Psoas muscle (tissue), 8 donors: ENCODE measurements around the gene PITPNC1. TPM values are rescaled to one million over a fixed set of nuclear protein-coding genes. Genes with fewer than 3 reads are reported as not detected.

Experiments
- ATAC-seq, 4 donors: fragments of 200-7000 bp; cut with Tn5 transposase; one replicate each; pipeline ENCODE4 v1.9.1; 2020; ENCODE audit warnings: moderate library complexity in 3 of 4, mild to moderate bottlenecking in 2 of 4
- DNase-seq, 2 donors: peaks; one replicate each; pipeline ENCODE4 v3.0.0-alpha.2; 2020
- H3K27ac ChIP-seq: fragments of 200-600 bp; one replicate; pipeline ENCODE4 v1.8.0; 2022
- H3K27me3 ChIP-seq, 3 donors: fragments of 200-600 bp in 1 of 3; one replicate each; pipeline versions ENCODE4 v1.6.1 to v1.8.0; 2013 to 2022; ENCODE audit warnings: low read length in 2 of 3, mild to moderate bottlenecking in 2 of 3, moderate library complexity in 1 of 3; ENCODE audit not compliant: insufficient read depth in 3 of 3
- H3K36me3 ChIP-seq, 2 donors: fragments of 200-600 bp in 1 of 2; one replicate each; pipeline versions ENCODE4 v1.6.1 to v1.8.0; 2013 to 2022; ENCODE audit warnings: low read depth in 1 of 2, mild to moderate bottlenecking in 1 of 2, moderate library complexity in 1 of 2; ENCODE audit not compliant: insufficient read depth in 1 of 2
- H3K4me1 ChIP-seq: fragments of 200-600 bp; one replicate; pipeline ENCODE4 v1.8.0; 2022
- H3K4me3 ChIP-seq: fragments of 200-600 bp; one replicate; pipeline ENCODE4 v1.8.0; 2022; ENCODE audit warnings: mild to moderate bottlenecking
- H3K9me3 ChIP-seq: fragments of 200-600 bp; one replicate; pipeline ENCODE4 v1.8.0; 2022
- WGBS, 3 donors: extraction: QIAGEN DNeasy Blood & Tissue Kit; methylation state at CpG; one replicate each; pipeline versions ENCODE4 v1.1.6 to v1.1.7; 2013; 5-methylcytosine and 5-hydroxymethylcytosine counted together
- intact Hi-C, 2 donors: fragments of 100-400 bp; cut with DNase I; formaldehyde crosslinking; loops; one replicate each; pipeline versions ENCODE4 v1.11.0 to v1.14.2; 2022
- polyA plus RNA-seq, 3 donors: library from polyadenylated mRNA; stranded (reverse); fragments of 200-250 nt; gene quantifications; one replicate each; pipeline ENCODE4 v1.2.3, GENCODE V29; 2013
- total RNA-seq, 4 donors: library from RNA; stranded (reverse); fragmentation: NEBNext Ultra II Directional in 2 of 4; extraction: Animal tissue kit (Norgen Biotek cat#: 25700) in 2 of 4; gene quantifications; one replicate each; pipeline versions ENCODE4 v1.2.1 to v1.2.4, GENCODE V29; 2021 to 2023
- TF ChIP-seq, protein P1 (sequence below): fragments of 200-600 bp; IDR thresholded peaks from one replicate; pipeline ENCODE4 v1.8.0; 2022; ENCODE audit warnings: antibody characterized with exemption
- donor health status: healthy with polysubstance abuse.
- donor health status: DM: no; HTN: no; CAD: no; lungs with moderate emphysema.
- donor health status: Bipolar disorder and iron deficiency.
- donor health status: healthy.
- donor health status: DM: yes; HTN: yes; CAD: no.
- donor health status: DM: no; HTN: no; CAD: no.
- donor health status: DM: no; HTN: no; CAD: no.
- donor health status: DM: yes; HTN: yes; CAD: no.

Gene PITPNC1
- total and polyA plus RNA-seq, 7 donors = 4.4 to 54.7 (median 6.6) TPM

DNA sequence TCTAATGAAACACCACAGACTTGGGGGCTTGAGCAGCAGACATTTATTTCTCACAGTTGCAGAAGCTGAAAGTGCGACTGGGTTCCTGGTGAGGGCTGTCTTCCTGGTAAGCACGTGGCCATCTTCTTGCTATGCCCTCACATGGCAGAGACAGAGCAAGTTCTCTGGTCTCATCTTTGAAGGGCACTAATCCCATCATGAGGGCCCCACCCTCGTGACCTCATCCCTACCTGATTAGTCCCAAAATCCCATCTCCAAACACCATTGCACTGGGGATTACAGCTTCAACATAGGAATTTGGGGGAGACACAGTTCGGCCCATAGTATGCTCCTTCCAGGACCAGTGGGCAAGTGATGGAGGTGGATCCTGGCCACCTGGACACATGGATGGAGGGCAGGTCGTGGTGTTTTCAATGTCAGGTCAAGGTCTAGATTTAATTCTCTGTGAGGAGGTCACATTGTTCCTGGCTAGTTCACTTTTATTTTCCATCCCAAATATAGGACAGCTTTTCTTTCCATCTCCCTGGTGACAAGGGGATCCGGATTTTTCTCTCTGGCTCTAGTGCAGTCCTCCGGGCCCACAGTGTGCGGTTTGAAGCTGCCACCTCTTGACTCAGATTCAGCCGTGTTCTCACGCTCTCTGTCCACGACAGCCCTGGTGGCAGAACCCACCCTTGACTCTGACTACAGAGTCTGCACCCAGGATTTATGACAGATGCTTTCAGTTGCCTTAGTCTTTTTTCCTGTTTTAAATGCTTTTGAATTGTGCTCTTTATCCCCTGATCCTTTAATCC lies 180.2 kb downstream of the PITPNC1 start:
- TF ChIP-seq, protein P1, sequence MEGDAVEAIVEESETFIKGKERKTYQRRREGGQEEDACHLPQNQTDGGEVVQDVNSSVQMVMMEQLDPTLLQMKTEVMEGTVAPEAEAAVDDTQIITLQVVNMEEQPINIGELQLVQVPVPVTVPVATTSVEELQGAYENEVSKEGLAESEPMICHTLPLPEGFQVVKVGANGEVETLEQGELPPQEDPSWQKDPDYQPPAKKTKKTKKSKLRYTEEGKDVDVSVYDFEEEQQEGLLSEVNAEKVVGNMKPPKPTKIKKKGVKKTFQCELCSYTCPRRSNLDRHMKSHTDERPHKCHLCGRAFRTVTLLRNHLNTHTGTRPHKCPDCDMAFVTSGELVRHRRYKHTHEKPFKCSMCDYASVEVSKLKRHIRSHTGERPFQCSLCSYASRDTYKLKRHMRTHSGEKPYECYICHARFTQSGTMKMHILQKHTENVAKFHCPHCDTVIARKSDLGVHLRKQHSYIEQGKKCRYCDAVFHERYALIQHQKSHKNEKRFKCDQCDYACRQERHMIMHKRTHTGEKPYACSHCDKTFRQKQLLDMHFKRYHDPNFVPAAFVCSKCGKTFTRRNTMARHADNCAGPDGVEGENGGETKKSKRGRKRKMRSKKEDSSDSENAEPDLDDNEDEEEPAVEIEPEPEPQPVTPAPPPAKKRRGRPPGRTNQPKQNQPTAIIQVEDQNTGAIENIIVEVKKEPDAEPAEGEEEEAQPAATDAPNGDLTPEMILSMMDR = no peak
- no peak overlapping the region for H3K4me3 ChIP-seq
- no peak for DNase-seq
- H3K4me1 ChIP-seq = peaks cover 6% of the 10 kb centered on the region
- no peaks in the 10 kb centered on the region for H3K27me3 ChIP-seq
- no peak for ATAC-seq
- H3K9me3 ChIP-seq = no peaks in the 10 kb centered on the region
- WGBS, 3 donors = 69 to 78% (median 70%) methylated on average over 11 of the region's 11 CpGs
- H3K27ac ChIP-seq = no peak overlapping the region
- intact Hi-C loops = loop anchor here in 1 of 2 donors (5.0 kb wide), 1 partner anchor 60 kb away; no protein-coding TSS in a partner anchor
- H3K36me3 ChIP-seq = no peaks in the 10 kb centered on the region

DNA sequence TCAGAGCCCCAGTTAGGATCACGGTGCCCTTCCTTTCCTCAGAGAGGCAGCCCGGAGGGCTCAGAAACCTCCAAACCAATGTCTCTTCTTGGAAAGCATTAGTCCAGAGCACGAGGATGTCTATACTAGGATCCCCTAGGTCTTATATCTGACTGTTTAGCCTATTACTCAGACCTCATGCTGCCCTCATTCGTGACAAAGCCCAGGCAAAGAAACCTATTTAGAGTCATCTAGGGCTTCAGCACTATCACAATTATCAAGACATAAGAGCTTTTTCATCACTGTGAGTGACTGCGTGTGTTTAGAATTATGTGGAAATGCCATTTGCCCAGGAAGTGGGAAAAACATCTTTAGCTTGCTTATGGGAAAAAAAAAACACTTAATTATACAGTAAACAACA lies 180.8 kb downstream of the PITPNC1 start:
- WGBS, 3 donors = 70 to 86% (median 70%) methylated on average over 5 of the region's 5 CpGs
- no peak for ATAC-seq

DNA sequence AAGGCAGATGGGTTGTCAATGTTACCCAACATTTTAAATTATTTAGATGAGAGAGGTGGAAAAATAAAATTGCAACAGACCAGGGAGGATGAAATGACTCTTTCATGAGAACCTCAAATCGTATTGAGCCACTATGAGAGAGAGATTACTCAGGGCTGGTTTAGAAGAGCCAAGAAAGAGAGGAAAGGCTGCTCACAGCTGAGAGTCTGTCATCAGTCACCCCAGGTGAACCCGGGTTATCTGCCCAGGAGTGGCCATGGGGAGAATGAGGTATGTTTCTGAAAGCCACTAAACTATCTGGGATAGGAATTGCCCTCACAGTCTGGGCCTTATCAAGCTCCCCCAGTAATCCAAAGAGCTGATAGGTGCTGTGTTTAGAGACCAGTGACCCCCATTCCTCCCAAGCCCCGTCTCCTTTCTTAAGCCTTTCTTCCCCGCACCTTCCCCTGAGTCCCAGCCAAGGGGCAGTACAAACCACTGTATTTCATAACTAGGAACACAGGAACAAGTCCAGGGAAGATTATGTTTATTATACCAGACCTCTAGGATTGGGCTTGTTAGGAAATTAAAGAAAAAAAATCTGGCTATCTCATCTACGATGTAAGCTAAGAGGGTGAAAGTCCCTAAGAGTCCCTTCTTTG lies 181.8 kb downstream of the PITPNC1 start:
- H3K9me3 ChIP-seq = no peaks in the 10 kb centered on the region
- H3K27me3 ChIP-seq = no peaks in the 10 kb centered on the region
- H3K4me1 ChIP-seq = peaks cover 6% of the 10 kb centered on the region
- no peak overlapping the region for H3K27ac ChIP-seq
- no peaks in the 10 kb centered on the region for H3K36me3 ChIP-seq
- 41 to 48% (median 44%) methylated on average over 5 of the region's 5 CpGs for WGBS, 3 donors
- ATAC-seq (peak; percentile 56 to 87 (median 71)), DNase-seq (peak in 1 of 2 donors; percentile 22)
- intact Hi-C loops = loop anchor here in 1 of 2 donors (5.0 kb wide), 1 partner anchor 58 kb away; no protein-coding TSS in a partner anchor
- TF ChIP-seq, protein P1 = no peak
- H3K4me3 ChIP-seq = no peak overlapping the region

More for the DNA sequence above, 180.8 kb downstream of the PITPNC1 start:
- Histone ChIP-seq H3K4me1 (peaks cover 6% of the 10 kb centered on the region), H3K27me3 (no peaks in the 10 kb centered on the region), H3K4me3 (no peak overlapping the region), H3K27ac (no peak overlapping the region), H3K9me3 (no peaks in the 10 kb centered on the region), H3K36me3 (no peaks in the 10 kb centered on the region)
- DNase-seq = no peak
- TF ChIP-seq, protein P1 = no peak
- intact Hi-C loops = loop anchor here in 1 of 2 donors (5.0 kb wide), 1 partner anchor 59 kb away; no protein-coding TSS in a partner anchor

DNA sequence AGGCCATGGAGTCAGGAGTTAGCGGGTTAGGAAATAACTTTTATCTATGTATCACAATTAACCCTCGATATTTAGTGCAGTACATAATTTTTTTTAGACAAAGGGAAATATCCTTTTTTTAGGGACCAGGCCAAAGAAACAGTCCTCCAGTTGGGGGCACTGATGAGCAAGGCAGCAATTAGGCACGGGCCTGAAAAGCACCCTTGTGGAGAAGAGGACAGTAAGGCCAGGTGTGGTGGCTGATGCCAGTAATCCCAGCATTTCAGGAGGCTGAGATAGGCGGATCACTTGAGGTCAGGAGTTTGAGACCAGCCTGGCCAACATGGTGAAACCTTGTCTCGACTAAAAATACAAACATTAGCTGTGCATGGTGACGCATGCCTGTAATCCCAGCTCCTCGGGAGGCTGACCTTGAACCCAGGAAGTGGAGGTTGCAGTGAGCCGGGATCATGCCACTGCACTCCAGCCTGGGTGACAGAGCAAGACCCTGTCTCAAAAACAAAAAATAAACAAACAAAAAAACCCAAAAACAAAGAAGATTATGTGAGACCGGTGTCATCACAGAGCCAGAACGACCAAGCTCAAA lies 182.4 kb downstream of the PITPNC1 start:
- Histone ChIP-seq H3K36me3 (no peaks in the 10 kb centered on the region), H3K4me3 (no peak overlapping the region), H3K4me1 (peaks cover 6% of the 10 kb centered on the region), H3K27ac (no peak overlapping the region), H3K9me3 (no peaks in the 10 kb centered on the region), H3K27me3 (no peaks in the 10 kb centered on the region)
- ATAC-seq (peak in 2 of 4 donors; percentile 32 to 74), DNase-seq (no peak)
- WGBS, 3 donors = 59 to 62% (median 60%) methylated on average over 10 of the region's 10 CpGs
- intact Hi-C loops = loop anchor here in 1 of 2 donors (5.0 kb wide), 1 partner anchor 58 kb away; no protein-coding TSS in a partner anchor
- TF ChIP-seq, protein P1 = no peak
